Measurements from ENCODE around the gene HMGN1. TPM values are rescaled to one million over a fixed set of nuclear protein-coding genes. Genes with fewer than 3 reads are reported as not detected.

HMGN1 gene, protein sequence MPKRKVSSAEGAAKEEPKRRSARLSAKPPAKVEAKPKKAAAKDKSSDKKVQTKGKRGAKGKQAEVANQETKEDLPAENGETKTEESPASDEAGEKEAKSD
- total RNA-seq = 10 to 100 TPM; 58.4 to 82.2 (median 59.6) TPM

DNA sequence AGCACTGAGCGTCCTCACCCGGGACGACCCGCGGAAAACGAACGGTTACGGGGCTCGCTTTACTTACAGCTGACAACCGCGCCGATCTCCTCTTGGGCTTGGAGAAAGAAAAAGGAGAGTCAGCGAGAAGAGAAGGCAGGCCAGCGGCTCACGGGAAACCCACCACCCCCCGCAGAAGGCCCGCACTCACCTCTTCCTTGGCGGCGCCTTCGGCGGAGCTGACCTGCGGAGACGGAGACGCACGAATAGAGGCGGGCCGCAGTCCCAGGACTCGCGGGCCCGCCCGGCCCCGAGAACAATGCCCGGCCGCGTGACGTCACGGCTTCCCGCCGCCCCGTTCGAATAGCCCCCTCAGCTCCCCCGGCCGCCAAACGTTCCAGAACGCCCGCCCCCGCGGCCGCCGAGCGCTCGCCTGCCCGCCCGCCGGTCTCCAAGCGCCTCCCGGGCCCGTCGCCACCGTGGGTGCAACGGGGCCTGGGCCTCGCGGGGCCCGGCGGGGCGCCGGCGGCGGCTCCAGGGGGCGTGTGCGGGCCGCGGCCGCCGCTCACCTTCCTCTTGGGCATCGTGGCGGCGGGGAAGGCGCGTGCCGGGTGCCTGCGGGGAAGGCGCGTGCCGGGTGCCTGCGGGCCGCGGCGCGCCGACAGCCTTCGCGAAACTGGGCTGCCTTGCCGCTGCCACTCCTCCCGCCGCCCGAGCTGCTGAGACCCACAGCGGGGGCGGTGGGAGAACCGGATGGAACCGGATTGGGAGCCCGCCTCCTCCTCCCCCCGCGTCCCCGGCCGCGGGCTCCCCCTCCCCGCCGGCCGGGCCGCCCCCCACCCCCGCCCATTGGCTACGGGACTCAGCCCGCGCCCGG is at the start of gene HMGN1:
HMGN1 (minus strand) TSS at position 734 of the 856 bp plus-strand sequence; CDS start at position 563, 171 bp downstream.
- Histone ChIP-seq H3K4me1 (peaks cover 0 to 29% (median 19%) of the 10 kb centered on the region in 4 donors), H3K4me3 (peak within 1 kb of the TSS; percentile 65 to 97 (median 68)), H3K36me3 (peaks cover 0 to 3% (median 0%) of the 10 kb centered on the region in 3 donors), H3K9me3 (peaks cover 0 to 4% (median 0%) of the 10 kb centered on the region in 4 donors), H3K27me3 (no peaks in the 10 kb centered on the region), H3K27ac (peak within 1 kb of the TSS; percentile 85 to 97 (median 90))
- peak; percentile 52 to 70 for DNase-seq (ENCODE audit: low spot score in 2 of 2)
- peak in 1 of 2 donors; percentile 80 for TF ChIP-seq EP300 (IDR thresholded peaks at IDR 0.05)
- TF ChIP-seq, protein P1, sequence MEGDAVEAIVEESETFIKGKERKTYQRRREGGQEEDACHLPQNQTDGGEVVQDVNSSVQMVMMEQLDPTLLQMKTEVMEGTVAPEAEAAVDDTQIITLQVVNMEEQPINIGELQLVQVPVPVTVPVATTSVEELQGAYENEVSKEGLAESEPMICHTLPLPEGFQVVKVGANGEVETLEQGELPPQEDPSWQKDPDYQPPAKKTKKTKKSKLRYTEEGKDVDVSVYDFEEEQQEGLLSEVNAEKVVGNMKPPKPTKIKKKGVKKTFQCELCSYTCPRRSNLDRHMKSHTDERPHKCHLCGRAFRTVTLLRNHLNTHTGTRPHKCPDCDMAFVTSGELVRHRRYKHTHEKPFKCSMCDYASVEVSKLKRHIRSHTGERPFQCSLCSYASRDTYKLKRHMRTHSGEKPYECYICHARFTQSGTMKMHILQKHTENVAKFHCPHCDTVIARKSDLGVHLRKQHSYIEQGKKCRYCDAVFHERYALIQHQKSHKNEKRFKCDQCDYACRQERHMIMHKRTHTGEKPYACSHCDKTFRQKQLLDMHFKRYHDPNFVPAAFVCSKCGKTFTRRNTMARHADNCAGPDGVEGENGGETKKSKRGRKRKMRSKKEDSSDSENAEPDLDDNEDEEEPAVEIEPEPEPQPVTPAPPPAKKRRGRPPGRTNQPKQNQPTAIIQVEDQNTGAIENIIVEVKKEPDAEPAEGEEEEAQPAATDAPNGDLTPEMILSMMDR (IDR thresholded peaks at IDR 0.05) = no peak
- peak; percentile 67 to 84 for TF ChIP-seq POLR2A (IDR thresholded peaks at IDR 0.05)
- 1% methylated on average over 55 to 66 of the region's 116 CpGs for WGBS, 2 donors

DNA sequence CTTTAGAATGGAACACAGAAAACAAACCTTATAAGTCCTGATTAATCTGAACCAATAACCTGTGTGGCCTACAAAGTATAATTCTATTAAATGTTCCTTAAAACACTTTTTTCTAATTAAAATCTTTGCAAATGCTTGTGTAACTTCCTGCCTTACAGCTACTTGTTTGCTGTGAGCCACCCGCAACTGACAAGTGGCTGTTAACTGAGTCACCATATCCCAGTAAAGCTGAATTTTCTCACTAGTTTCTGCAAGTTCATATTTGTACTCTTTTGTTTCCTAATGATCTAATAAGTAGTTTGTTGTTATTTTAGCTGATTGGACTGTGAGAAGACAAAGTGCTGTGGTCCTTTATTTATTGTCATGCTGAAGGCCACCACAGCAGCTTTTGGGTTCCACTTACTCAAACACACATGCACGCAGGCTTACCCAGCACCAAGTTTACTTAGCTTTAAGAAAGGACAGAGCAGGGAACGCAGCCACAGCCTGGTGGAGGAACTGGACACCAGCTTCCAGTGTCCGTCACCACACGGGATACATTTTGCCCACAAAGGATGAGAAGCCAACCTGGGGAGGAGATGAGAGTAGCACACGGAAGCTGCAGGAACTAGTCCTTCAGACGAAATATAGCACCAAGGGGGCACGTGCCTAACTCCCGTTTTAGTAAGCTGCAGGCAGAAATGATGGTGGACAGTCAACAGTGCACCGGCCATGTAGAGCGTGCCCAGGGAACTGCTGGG is 48.9 kb upstream of the HMGN1 start:
- H3K27ac ChIP-seq = no peak overlapping the region
- no peak overlapping the region for H3K4me3 ChIP-seq
- H3K36me3 ChIP-seq = peaks cover under 1 to 70% (median 4%) of the 10 kb centered on the region in 3 donors
- H3K27me3 ChIP-seq = no peaks in the 10 kb centered on the region
- WGBS, 2 donors = 83 to 84% methylated on average over 11 of the region's 11 CpGs
- H3K9me3 ChIP-seq = no peaks in the 10 kb centered on the region
- DNase-seq (ENCODE audit: low spot score in 2 of 2) = no peak
- no peaks in the 10 kb centered on the region for H3K4me1 ChIP-seq
- TF ChIP-seq EP300 (IDR thresholded peaks at IDR 0.05) = no peak
- TF ChIP-seq, protein P1 (IDR thresholded peaks at IDR 0.05) = no peak
- no peak for TF ChIP-seq POLR2A (IDR thresholded peaks at IDR 0.05)

DNA sequence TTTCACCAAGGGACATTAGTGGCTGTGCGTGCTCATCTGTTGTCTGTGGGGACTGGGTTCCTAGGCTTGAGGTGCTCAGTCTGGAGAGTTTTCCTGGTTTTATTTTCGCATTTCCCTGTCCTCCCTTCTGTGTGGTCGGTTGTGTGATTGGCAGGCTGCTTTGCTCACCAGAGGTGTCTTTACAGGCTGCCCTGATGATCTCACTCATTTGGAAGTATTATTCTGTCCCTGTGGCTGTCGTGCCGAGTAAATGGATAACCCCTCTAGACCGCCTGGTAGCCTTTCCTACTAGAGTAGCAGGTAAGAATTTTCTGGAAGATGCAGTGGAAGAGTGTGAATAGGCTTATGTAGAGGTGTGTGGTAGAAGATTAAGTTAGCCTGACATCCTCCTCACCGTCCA is 44.1 kb upstream of the HMGN1 start:
- TF ChIP-seq, protein P1 (IDR thresholded peaks at IDR 0.05) = no peak
- TF ChIP-seq POLR2A (IDR thresholded peaks at IDR 0.05) (no peak), EP300 (IDR thresholded peaks at IDR 0.05) (no peak)
- no peaks in the 10 kb centered on the region for H3K27me3 ChIP-seq
- WGBS, 2 donors = 82 to 91% methylated on average over 7 of the region's 7 CpGs
- H3K36me3 ChIP-seq = peaks cover 2 to 72% (median 13%) of the 10 kb centered on the region in 3 donors
- H3K27ac ChIP-seq = no peak overlapping the region
- no peaks in the 10 kb centered on the region for H3K9me3 ChIP-seq
- peaks cover 0 to 18% (median 5%) of the 10 kb centered on the region in 4 donors for H3K4me1 ChIP-seq
- no peak for DNase-seq (ENCODE audit: low spot score in 2 of 2)
- H3K4me3 ChIP-seq = no peak overlapping the region

DNA sequence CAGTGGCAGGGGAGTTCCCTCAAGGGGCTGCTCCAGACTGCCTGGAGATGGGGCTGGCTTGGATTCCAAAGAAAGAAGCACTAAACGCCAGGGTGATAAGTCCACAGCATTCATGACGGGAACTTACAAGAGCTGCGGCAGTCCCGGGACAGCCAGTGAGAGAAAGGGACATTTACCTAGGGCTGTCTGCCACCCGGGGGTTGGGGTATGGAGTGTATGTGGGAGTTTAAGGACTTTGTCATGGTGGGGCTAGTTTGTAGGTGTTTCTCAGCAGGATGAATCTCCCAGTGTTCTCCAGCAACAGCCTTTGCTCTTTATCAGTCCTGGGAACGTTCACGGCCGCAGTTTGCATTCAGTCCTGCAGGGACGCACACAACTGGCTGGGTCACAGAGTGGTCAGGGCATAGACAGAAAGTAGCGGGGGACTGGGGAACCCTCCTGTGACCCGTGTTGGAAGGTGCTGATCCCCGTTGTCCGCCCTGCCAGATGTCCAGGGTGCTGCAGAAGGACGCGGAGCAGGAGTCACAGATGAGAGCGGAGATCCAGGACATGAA is 41.4 kb upstream of the HMGN1 start:
- Histone ChIP-seq H3K4me1 (peaks cover 0 to 35% (median 7%) of the 10 kb centered on the region in 4 donors), H3K27ac (no peak overlapping the region), H3K36me3 (peaks cover 2 to 50% (median 13%) of the 10 kb centered on the region in 3 donors), H3K27me3 (no peaks in the 10 kb centered on the region), H3K4me3 (no peak overlapping the region), H3K9me3 (no peaks in the 10 kb centered on the region)
- TF ChIP-seq POLR2A (IDR thresholded peaks at IDR 0.05) = no peak
- TF ChIP-seq, protein P1 (IDR thresholded peaks at IDR 0.05) = no peak
- TF ChIP-seq EP300 (IDR thresholded peaks at IDR 0.05) = no peak
- no peak for DNase-seq (ENCODE audit: low spot score in 2 of 2)
- 73 to 80% methylated on average over 13 to 16 of the region's 16 CpGs for WGBS, 2 donors
